ENCODE measurements around the gene DGLUCY. TPM values are rescaled to one million over a fixed set of nuclear protein-coding genes. Genes with fewer than 3 reads are reported as not detected.

DGLUCY gene
- polyA plus RNA-seq, 1 donor: 78.4 TPM

GRCh38 chr14:91163316-91163715 lies 49.4 kb downstream of the DGLUCY start:
- Histone ChIP-seq H3K9me3 (ENCODE audit: control insufficient read depth, low read depth, low read length) (no peaks in the 10 kb centered on the region), H3K4me1 (ENCODE audit: control insufficient read depth, insufficient read depth, low read length) (no peaks in the 10 kb centered on the region), H3K27me3 (ENCODE audit: control insufficient read depth, insufficient read depth, low read length) (no peaks in the 10 kb centered on the region), H3K27ac (ENCODE audit: low read length) (no peak overlapping the region), H3K36me3 (ENCODE audit: control insufficient read depth, insufficient read depth, low read length) (peaks cover 83% of the 10 kb centered on the region), H3K4me3 (ENCODE audit: low read length) (no peak overlapping the region)
- DNase-seq: no peak
- no CpG with 5 or more reads among the region's 14 CpGs for WGBS (ENCODE audit: insufficient coverage, low lambda C conversion rate)

- DNase-seq: no peak
- Histone ChIP-seq H3K9me3 (ENCODE audit: control insufficient read depth, low read depth, low read length) (no peaks in the 10 kb centered on the region), H3K4me1 (ENCODE audit: control insufficient read depth, insufficient read depth, low read length) (no peaks in the 10 kb centered on the region), H3K36me3 (ENCODE audit: control insufficient read depth, insufficient read depth, low read length) (peaks cover 84% of the 10 kb centered on the region), H3K27me3 (ENCODE audit: control insufficient read depth, insufficient read depth, low read length) (no peaks in the 10 kb centered on the region), H3K4me3 (ENCODE audit: low read length) (no peak overlapping the region), H3K27ac (ENCODE audit: low read length) (no peak overlapping the region)
- WGBS (ENCODE audit: insufficient coverage, low lambda C conversion rate): no CpG with 5 or more reads among the region's 1 CpG
Observed at GRCh38 chr14:91164676-91165075, 50.8 kb downstream of the DGLUCY start.

- Histone ChIP-seq H3K4me3 (ENCODE audit: low read length) (no peak overlapping the region), H3K4me1 (ENCODE audit: control insufficient read depth, insufficient read depth, low read length) (no peaks in the 10 kb centered on the region), H3K36me3 (ENCODE audit: control insufficient read depth, insufficient read depth, low read length) (peaks cover 81% of the 10 kb centered on the region), H3K9me3 (ENCODE audit: control insufficient read depth, low read depth, low read length) (no peaks in the 10 kb centered on the region), H3K27ac (ENCODE audit: low read length) (no peak overlapping the region), H3K27me3 (ENCODE audit: control insufficient read depth, insufficient read depth, low read length) (no peaks in the 10 kb centered on the region)
- DNase-seq: no peak
- no CpG with 5 or more reads among the region's 5 CpGs for WGBS (ENCODE audit: insufficient coverage, low lambda C conversion rate)
Observed at GRCh38 chr14:91167380-91167770, 53.5 kb downstream of the DGLUCY start.

- Histone ChIP-seq H3K27ac (ENCODE audit: low read length) (no peak overlapping the region), H3K9me3 (ENCODE audit: control insufficient read depth, low read depth, low read length) (no peaks in the 10 kb centered on the region), H3K4me3 (ENCODE audit: low read length) (no peak overlapping the region), H3K36me3 (ENCODE audit: control insufficient read depth, insufficient read depth, low read length) (peaks cover 78% of the 10 kb centered on the region), H3K27me3 (ENCODE audit: control insufficient read depth, insufficient read depth, low read length) (no peaks in the 10 kb centered on the region), H3K4me1 (ENCODE audit: control insufficient read depth, insufficient read depth, low read length) (peaks cover 4% of the 10 kb centered on the region)
- no peak for DNase-seq
- no CpG with 5 or more reads among the region's 8 CpGs for WGBS (ENCODE audit: insufficient coverage, low lambda C conversion rate)
Observed at GRCh38 chr14:91169951-91170350, 56.1 kb downstream of the DGLUCY start.

- Histone ChIP-seq H3K27me3 (ENCODE audit: control insufficient read depth, insufficient read depth, low read length) (no peaks in the 10 kb centered on the region), H3K27ac (ENCODE audit: low read length) (no peak overlapping the region), H3K36me3 (ENCODE audit: control insufficient read depth, insufficient read depth, low read length) (peaks cover 79% of the 10 kb centered on the region), H3K9me3 (ENCODE audit: control insufficient read depth, low read depth, low read length) (no peaks in the 10 kb centered on the region), H3K4me1 (ENCODE audit: control insufficient read depth, insufficient read depth, low read length) (peaks cover 4% of the 10 kb centered on the region), H3K4me3 (ENCODE audit: low read length) (no peak overlapping the region)
- no peak for DNase-seq
- whole genome bisulfite sequencing (ENCODE audit: insufficient coverage, low lambda C conversion rate): no CpG with 5 or more reads among the region's 9 CpGs
Observed at GRCh38 chr14:91170504-91171121, 56.7 kb downstream of the DGLUCY start.

GRCh38 chr14:91171291-91171690 lies 57.4 kb downstream of the DGLUCY start:
- H3K36me3 ChIP-seq (ENCODE audit: control insufficient read depth, insufficient read depth, low read length): peaks cover 81% of the 10 kb centered on the region
- DNase-seq: no peak
- no peak overlapping the region for H3K4me3 ChIP-seq (ENCODE audit: low read length)
- H3K9me3 ChIP-seq (ENCODE audit: control insufficient read depth, low read depth, low read length): no peaks in the 10 kb centered on the region
- no peaks in the 10 kb centered on the region for H3K27me3 ChIP-seq (ENCODE audit: control insufficient read depth, insufficient read depth, low read length)
- no peak overlapping the region for H3K27ac ChIP-seq (ENCODE audit: low read length)
- H3K4me1 ChIP-seq (ENCODE audit: control insufficient read depth, insufficient read depth, low read length): peaks cover 4% of the 10 kb centered on the region
- no CpG with 5 or more reads among the region's 5 CpGs for WGBS (ENCODE audit: insufficient coverage, low lambda C conversion rate)

- Histone ChIP-seq H3K27me3 (ENCODE audit: control insufficient read depth, insufficient read depth, low read length) (no peaks in the 10 kb centered on the region), H3K27ac (ENCODE audit: low read length) (no peak overlapping the region), H3K9me3 (ENCODE audit: control insufficient read depth, low read depth, low read length) (no peaks in the 10 kb centered on the region), H3K4me1 (ENCODE audit: control insufficient read depth, insufficient read depth, low read length) (peaks cover 4% of the 10 kb centered on the region), H3K36me3 (ENCODE audit: control insufficient read depth, insufficient read depth, low read length) (peaks cover 79% of the 10 kb centered on the region), H3K4me3 (ENCODE audit: low read length) (no peak overlapping the region)
- DNase-seq: peak; percentile 62 to 84
- no CpG with 5 or more reads among the region's 10 CpGs for WGBS (ENCODE audit: insufficient coverage, low lambda C conversion rate)
Observed at GRCh38 chr14:91173221-91173670, 59.4 kb downstream of the DGLUCY start.

GRCh38 chr14:91173904-91174303 lies 60.0 kb downstream of the DGLUCY start:
- H3K9me3 ChIP-seq (ENCODE audit: control insufficient read depth, low read depth, low read length): no peaks in the 10 kb centered on the region
- peaks cover 76% of the 10 kb centered on the region for H3K36me3 ChIP-seq (ENCODE audit: control insufficient read depth, insufficient read depth, low read length)
- no peaks in the 10 kb centered on the region for H3K27me3 ChIP-seq (ENCODE audit: control insufficient read depth, insufficient read depth, low read length)
- H3K4me1 ChIP-seq (ENCODE audit: control insufficient read depth, insufficient read depth, low read length): peaks cover 4% of the 10 kb centered on the region
- no peak overlapping the region for H3K27ac ChIP-seq (ENCODE audit: low read length)
- no peak for DNase-seq
- whole genome bisulfite sequencing (ENCODE audit: insufficient coverage, low lambda C conversion rate): no CpG with 5 or more reads among the region's 4 CpGs
- H3K4me3 ChIP-seq (ENCODE audit: low read length): no peak overlapping the region

- Histone ChIP-seq H3K36me3 (ENCODE audit: control insufficient read depth, insufficient read depth, low read length) (peaks cover 64% of the 10 kb centered on the region), H3K4me3 (ENCODE audit: low read length) (no peak overlapping the region), H3K27me3 (ENCODE audit: control insufficient read depth, insufficient read depth, low read length) (no peaks in the 10 kb centered on the region), H3K27ac (ENCODE audit: low read length) (no peak overlapping the region), H3K9me3 (ENCODE audit: control insufficient read depth, low read depth, low read length) (no peaks in the 10 kb centered on the region), H3K4me1 (ENCODE audit: control insufficient read depth, insufficient read depth, low read length) (peaks cover 4% of the 10 kb centered on the region)
- DNase-seq: no peak
- no CpG with 5 or more reads among the region's 10 CpGs for WGBS (ENCODE audit: insufficient coverage, low lambda C conversion rate)
Observed at GRCh38 chr14:91175291-91176201, 61.7 kb downstream of the DGLUCY start.

GRCh38 chr14:91177073-91178034 lies 63.5 kb downstream of the DGLUCY start:
- no peak overlapping the region for H3K27ac ChIP-seq (ENCODE audit: low read length)

More at GRCh38 chr14:91177073-91178034, 63.5 kb downstream of the DGLUCY start:
- no CpG with 5 or more reads among the region's 16 CpGs for WGBS (ENCODE audit: insufficient coverage, low lambda C conversion rate)
- peak; percentile 38 to 51 for DNase-seq
- H3K4me3 ChIP-seq (ENCODE audit: low read length): no peak overlapping the region
- no peaks in the 10 kb centered on the region for H3K9me3 ChIP-seq (ENCODE audit: control insufficient read depth, low read depth, low read length)
- H3K36me3 ChIP-seq (ENCODE audit: control insufficient read depth, insufficient read depth, low read length): peaks cover 57% of the 10 kb centered on the region
- H3K4me1 ChIP-seq (ENCODE audit: control insufficient read depth, insufficient read depth, low read length): peaks cover 4% of the 10 kb centered on the region
- H3K27me3 ChIP-seq (ENCODE audit: control insufficient read depth, insufficient read depth, low read length): no peaks in the 10 kb centered on the region
